ENCODE measurements around the gene FOXP1. TPM values are rescaled to one million over a fixed set of nuclear protein-coding genes. Genes with fewer than 3 reads are reported as not detected.

Gene FOXP1
- total and polyA plus RNA-seq, 2 donors from 2014 or later = 6.7 to 87.2 TPM

GRCh38 chr3:71380096-71380495, 203.4 kb downstream of the FOXP1 start:
- Histone ChIP-seq H3K9me3 (ENCODE audit: control insufficient read depth in 2 of 3, insufficient read depth in 1 of 3, low read length in 3 of 3) (no peaks in the 10 kb centered on the region), H3K27ac (ENCODE audit: low read depth in 2 of 2, low read length in 2 of 2) (no peak overlapping the region), H3K9ac (ENCODE audit: low read length in 3 of 3) (no peak overlapping the region), H3K27me3 (ENCODE audit: control insufficient read depth, insufficient read depth, low read length) (no peaks in the 10 kb centered on the region), H3K36me3 (ENCODE audit: control insufficient read depth in 2 of 3, insufficient read depth in 3 of 3, low read length in 3 of 3) (no peaks in the 10 kb centered on the region), H3K4me1 (ENCODE audit: control insufficient read depth in 2 of 3, insufficient read depth in 2 of 3, low read depth in 1 of 3, low read length in 3 of 3) (no peaks in the 10 kb centered on the region), H3K4me3 (ENCODE audit: low read length in 3 of 3) (no peak overlapping the region)
- no peak for FAIRE-seq
- DNase-seq = no peak
- TF ChIP-seq CTCF (IDR thresholded peaks at IDR 0.05; ENCODE audit: borderline replicate concordance, extremely low read depth, insufficient read depth) = no peak
- intact Hi-C loops (cut with DNase I) = no loop called here

- Histone ChIP-seq H3K4me1 (ENCODE audit: control insufficient read depth in 2 of 3, insufficient read depth in 2 of 3, low read depth in 1 of 3, low read length in 3 of 3) (no peaks in the 10 kb centered on the region), H3K9ac (ENCODE audit: low read length in 3 of 3) (no peak overlapping the region), H3K36me3 (ENCODE audit: control insufficient read depth in 2 of 3, insufficient read depth in 3 of 3, low read length in 3 of 3) (no peaks in the 10 kb centered on the region), H3K27me3 (ENCODE audit: control insufficient read depth, insufficient read depth, low read length) (no peaks in the 10 kb centered on the region), H3K9me3 (ENCODE audit: control insufficient read depth in 2 of 3, insufficient read depth in 1 of 3, low read length in 3 of 3) (no peaks in the 10 kb centered on the region), H3K4me3 (ENCODE audit: low read length in 3 of 3) (no peak overlapping the region), H3K27ac (ENCODE audit: low read depth in 2 of 2, low read length in 2 of 2) (no peak overlapping the region)
- TF ChIP-seq CTCF (IDR thresholded peaks at IDR 0.05; ENCODE audit: borderline replicate concordance, extremely low read depth, insufficient read depth) = no peak
- intact Hi-C loops (cut with DNase I) = no loop called here
- DNase-seq (no peak), FAIRE-seq (peak; percentile 87)
Observed at GRCh38 chr3:71378509-71378908, 205.0 kb downstream of the FOXP1 start.

- DNase-seq (no peak), FAIRE-seq (no peak)
- Histone ChIP-seq H3K9me3 (ENCODE audit: control insufficient read depth in 2 of 3, insufficient read depth in 1 of 3, low read length in 3 of 3) (no peaks in the 10 kb centered on the region), H3K27me3 (ENCODE audit: control insufficient read depth, insufficient read depth, low read length) (no peaks in the 10 kb centered on the region), H3K36me3 (ENCODE audit: control insufficient read depth in 2 of 3, insufficient read depth in 3 of 3, low read length in 3 of 3) (no peaks in the 10 kb centered on the region), H3K4me1 (ENCODE audit: control insufficient read depth in 2 of 3, insufficient read depth in 2 of 3, low read depth in 1 of 3, low read length in 3 of 3) (no peaks in the 10 kb centered on the region), H3K9ac (ENCODE audit: low read length in 3 of 3) (no peak overlapping the region), H3K27ac (ENCODE audit: low read depth in 2 of 2, low read length in 2 of 2) (no peak overlapping the region), H3K4me3 (ENCODE audit: low read length in 3 of 3) (no peak overlapping the region)
- no peak for TF ChIP-seq CTCF (IDR thresholded peaks at IDR 0.05; ENCODE audit: borderline replicate concordance, extremely low read depth, insufficient read depth)
- intact Hi-C loops (cut with DNase I) = no loop called here
Observed at GRCh38 chr3:71376911-71377310, 206.6 kb downstream of the FOXP1 start.

- no peak for FAIRE-seq
- no peak for TF ChIP-seq CTCF (IDR thresholded peaks at IDR 0.05; ENCODE audit: borderline replicate concordance, extremely low read depth, insufficient read depth)
- no peak overlapping the region for H3K4me3 ChIP-seq (ENCODE audit: low read length in 3 of 3)
- H3K27ac ChIP-seq (ENCODE audit: low read depth in 2 of 2, low read length in 2 of 2) = no peak overlapping the region
- H3K4me1 ChIP-seq (ENCODE audit: control insufficient read depth in 2 of 3, insufficient read depth in 2 of 3, low read depth in 1 of 3, low read length in 3 of 3) = no peaks in the 10 kb centered on the region
- H3K27me3 ChIP-seq (ENCODE audit: control insufficient read depth, insufficient read depth, low read length) = no peaks in the 10 kb centered on the region
- intact Hi-C loops (cut with DNase I) = no loop called here
- H3K9ac ChIP-seq (ENCODE audit: low read length in 3 of 3) = no peak overlapping the region
- no peaks in the 10 kb centered on the region for H3K9me3 ChIP-seq (ENCODE audit: control insufficient read depth in 2 of 3, insufficient read depth in 1 of 3, low read length in 3 of 3)
- DNase-seq = no peak
- no peaks in the 10 kb centered on the region for H3K36me3 ChIP-seq (ENCODE audit: control insufficient read depth in 2 of 3, insufficient read depth in 3 of 3, low read length in 3 of 3)
Observed at GRCh38 chr3:71376503-71376902, 207.0 kb downstream of the FOXP1 start.
